CD14-positive monocyte (primary cell): ENCODE results near the gene ATP6V0E1. TPM values are rescaled to one million over a fixed set of nuclear protein-coding genes. Genes with fewer than 3 reads are reported as not detected.

Source experiments
- DNase-seq, 3 donors: peaks; one replicate each; pipeline ENCODE4 v3.0.0-alpha.2; 2011 to 2022
- H2AFZ ChIP-seq: 2 replicates; pipeline ENCODE4 v1.6.0; 2012; ENCODE audit warnings: mild to moderate bottlenecking, low read depth, low read length, inconsistent platforms; ENCODE audit not compliant: insufficient read depth, poor library complexity, severe bottlenecking
- H3K27ac ChIP-seq, 2 donors: 1 replicate in 1 of 2; 2 replicates in 1 of 2; pipeline ENCODE4 v1.5.1; 2012 to 2013; ENCODE audit warnings: low read length in 2 of 2, control low read depth in 1 of 2, inconsistent platforms in 1 of 2, low read depth in 1 of 2, mild to moderate bottlenecking in 1 of 2
- H3K27me3 ChIP-seq, 2 donors: one replicate each; pipeline versions ENCODE4 v1.6.0 to v1.6.1; 2011 to 2013; ENCODE audit warnings: low read length in 2 of 2; ENCODE audit not compliant: control insufficient read depth in 2 of 2, insufficient read depth in 2 of 2
- H3K36me3 ChIP-seq, 2 donors: replicated peaks in 1 of 2; 1 replicate in 1 of 2; 2 replicates in 1 of 2; pipeline versions ENCODE4 v1.5.1 to v1.6.1; 2012 to 2013; ENCODE audit warnings: low read length in 2 of 2, control low read depth in 1 of 2, inconsistent platforms in 1 of 2, mild to moderate bottlenecking in 1 of 2; ENCODE audit not compliant: insufficient read depth in 2 of 2, control insufficient read depth in 1 of 2
- H3K4me1 ChIP-seq, 2 donors: 1 replicate in 1 of 2; 2 replicates in 1 of 2; pipeline versions ENCODE4 v1.5.1 to v1.6.1; 2012 to 2013; ENCODE audit warnings: low read length in 2 of 2, control low read depth in 1 of 2, inconsistent platforms in 1 of 2, mild to moderate bottlenecking in 1 of 2, moderate library complexity in 1 of 2; ENCODE audit not compliant: insufficient read depth in 2 of 2, control insufficient read depth in 1 of 2
- H3K4me2 ChIP-seq: replicated peaks from 2 replicates; pipeline ENCODE3; 2012; ENCODE audit warnings: low read length, moderate library complexity, mild to moderate bottlenecking; ENCODE audit not compliant: poor library complexity, severe bottlenecking; ENCODE audit errors: extremely low read depth
- H3K4me3 ChIP-seq, 3 experiments: fragments of 200-600 bp in 1 of 3; sonication (generic) in 1 of 3; replicated peaks in 1 of 3; 1 replicate in 2 of 3; 2 replicates in 1 of 3; pipeline ENCODE4 v1.5.1; 2011 to 2013; ENCODE audit warnings: low read length in 3 of 3, mild to moderate bottlenecking in 3 of 3, control low read depth in 2 of 3, low read depth in 2 of 3, inconsistent platforms in 1 of 3, moderate library complexity in 1 of 3
- H3K79me2 ChIP-seq: 2 replicates; pipeline ENCODE4 v1.6.0; 2012; ENCODE audit warnings: mild to moderate bottlenecking, control low read depth, inconsistent platforms, low read length, moderate library complexity; ENCODE audit not compliant: insufficient read depth
- H3K9ac ChIP-seq: 2 replicates; pipeline ENCODE4 v1.6.0; 2017; ENCODE audit warnings: low read length, mild to moderate bottlenecking; ENCODE audit not compliant: insufficient read depth, poor library complexity, severe bottlenecking
- H3K9me3 ChIP-seq, 2 donors: replicated peaks in 1 of 2; 1 replicate in 1 of 2; 2 replicates in 1 of 2; pipeline versions ENCODE4 v1.5.1 to v1.6.1; 2012 to 2013; ENCODE audit warnings: low read length in 2 of 2, control low read depth in 1 of 2; ENCODE audit not compliant: control insufficient read depth in 1 of 2, insufficient read depth in 1 of 2
- H4K20me1 ChIP-seq: 2 replicates; pipeline ENCODE4 v1.6.0; 2012; ENCODE audit warnings: mild to moderate bottlenecking, low read length, control low read depth, moderate library complexity; ENCODE audit not compliant: insufficient read depth
- H3K27ac Mint-ChIP-seq, 7 donors: one replicate each; pipeline ENCODE4 v1.8.0; 2020; ENCODE audit warnings: mild to moderate bottlenecking in 7 of 7, mixed read lengths in 7 of 7, moderate library complexity in 6 of 7, inconsistent platforms in 2 of 7
- H3K27me3 Mint-ChIP-seq, 3 donors: one replicate each; pipeline ENCODE4 v1.8.0; 2021 to 2022; ENCODE audit warnings: low read depth in 3 of 3, mild to moderate bottlenecking in 3 of 3, mixed read lengths in 3 of 3, moderate library complexity in 3 of 3, inconsistent platforms in 1 of 3
- H3K36me3 Mint-ChIP-seq, 2 donors: one replicate each; pipeline ENCODE4 v1.8.0; 2020; ENCODE audit warnings: mixed read lengths in 2 of 2, inconsistent platforms in 1 of 2, mild to moderate bottlenecking in 1 of 2
- H3K4me1 Mint-ChIP-seq: one replicate; pipeline ENCODE4 v1.8.0; 2020; ENCODE audit warnings: mild to moderate bottlenecking, mixed read lengths
- H3K4me3 Mint-ChIP-seq, 2 donors: one replicate each; pipeline ENCODE4 v1.8.0; 2020; ENCODE audit warnings: mild to moderate bottlenecking in 2 of 2, mixed read lengths in 2 of 2, moderate library complexity in 1 of 2
- H3K9me3 Mint-ChIP-seq, 7 donors: one replicate each; pipeline ENCODE4 v1.8.0; 2020 to 2022; ENCODE audit warnings: mixed read lengths in 7 of 7, mild to moderate bottlenecking in 6 of 7, moderate library complexity in 6 of 7, inconsistent platforms in 2 of 7
- CTCF ChIP-seq: fragments of 200-600 bp; IDR thresholded peaks from one replicate; pipeline ENCODE4 v1.8.0; 2022; ENCODE audit warnings: antibody characterized with exemption, mild to moderate bottlenecking
- WGBS: methylation state at CpG from one replicate; pipeline ENCODE4 v1.1.5; 2013; ENCODE audit warnings: missing lambda C conversion rate; ENCODE audit not compliant: insufficient coverage; 5-methylcytosine and 5-hydroxymethylcytosine counted together
- intact Hi-C, 2 donors: fragments of 100-400 bp; cut with micrococcal nuclease; formaldehyde crosslinking; loops; one replicate each; pipeline versions ENCODE4 v1.15.0 to v1.15.1; 2023
- polyA plus RNA-seq, 3 donors: library from polyadenylated mRNA; depleted of rRNA in 1 of 3; unstranded in 2 of 3; stranded (reverse) in 1 of 3; fragments of 300-500 nt in 2 of 3; fragments of >200 nt in 1 of 3; fragmentation: Illumina TruSeq in 2 of 3; gene quantifications; 1 replicate in 2 of 3; 2 replicates in 1 of 3; pipeline ENCODE4 v1.2.3, GENCODE V29; 2012 to 2021

The ATP6V0E1 gene
- polyA plus RNA-seq, 3 donors = 216 to 760 (median 698) TPM

- peaks cover 0 to 2% (median 0%) of the 10 kb centered on the region in 7 donors for H3K9me3 Mint-ChIP-seq
- Histone ChIP-seq H3K4me3 (no peak overlapping the region), H3K9ac (no peak overlapping the region), H4K20me1 (peaks cover 100% of the 10 kb centered on the region), H3K9me3 (no peaks in the 10 kb centered on the region), H3K4me2 (no peak overlapping the region), H3K4me1 (no peaks in the 10 kb centered on the region), H3K27me3 (no peaks in the 10 kb centered on the region), H3K79me2 (peaks cover 99% of the 10 kb centered on the region), H3K36me3 (peaks cover 14 to 53% of the 10 kb centered on the region in 2 donors), H3K27ac (peak overlapping the region in 1 of 2 donors; percentile 32), H2AFZ (no peak overlapping the region)
- 71% methylated on average over 7 of the region's 9 CpGs for WGBS
- no peak for TF ChIP-seq CTCF
- peak overlapping the region in 4 of 7 donors; percentile 4 to 70 (median 64) for H3K27ac Mint-ChIP-seq
- H3K4me3 Mint-ChIP-seq = no peak overlapping the region
- intact Hi-C loops = no loop called here
- no peaks in the 10 kb centered on the region for H3K27me3 Mint-ChIP-seq
- H3K36me3 Mint-ChIP-seq = peaks cover 32 to 52% of the 10 kb centered on the region in 2 donors
- H3K4me1 Mint-ChIP-seq = peaks cover 39% of the 10 kb centered on the region
- no peak for DNase-seq
Measured at GRCh38 chr5:173001229-173001841, 17.8 kb downstream of the ATP6V0E1 start.

- WGBS = 61% methylated on average over 3 of the region's 3 CpGs
- Histone ChIP-seq H3K4me3 (no peak overlapping the region), H3K9ac (no peak overlapping the region), H3K36me3 (peaks cover 4 to 33% of the 10 kb centered on the region in 2 donors), H3K9me3 (no peaks in the 10 kb centered on the region), H3K79me2 (peaks cover 100% of the 10 kb centered on the region), H4K20me1 (peaks cover 100% of the 10 kb centered on the region), H3K27ac (peak overlapping the region in 1 of 2 donors; percentile 58), H3K27me3 (no peaks in the 10 kb centered on the region), H3K4me1 (peaks cover 14 to 15% of the 10 kb centered on the region in 2 donors), H3K4me2 (no peak overlapping the region), H2AFZ (no peak overlapping the region)
- intact Hi-C loops = no loop called here
- Mint-ChIP-seq H3K27me3 (no peaks in the 10 kb centered on the region), H3K36me3 (peaks cover 23 to 38% of the 10 kb centered on the region in 2 donors), H3K4me3 (no peak overlapping the region), H3K27ac (peak overlapping the region in 6 of 7 donors; percentile 11 to 63 (median 43)), H3K9me3 (peaks cover 0 to 2% (median 0%) of the 10 kb centered on the region in 7 donors), H3K4me1 (peaks cover 56% of the 10 kb centered on the region)
- TF ChIP-seq CTCF = no peak
- DNase-seq = no peak
Measured at GRCh38 chr5:173003360-173003759, 19.8 kb downstream of the ATP6V0E1 start.
